Muscle of leg (tissue), 11 donors: Measurements from ENCODE around the gene HAVCR1. TPM values are rescaled to one million over a fixed set of nuclear protein-coding genes. Genes with fewer than 3 reads are reported as not detected.

ENCODE experiments used
- DNase-seq: peaks from one replicate; pipeline ENCODE4 v3.0.0; 2013
- H3K27ac ChIP-seq: one replicate; pipeline ENCODE4 v1.5.1; 2013; ENCODE audit warnings: mild to moderate bottlenecking, low read length, control low read depth
- H3K27me3 ChIP-seq: one replicate; pipeline ENCODE4 v1.6.1; 2013; ENCODE audit warnings: low read length; ENCODE audit not compliant: control insufficient read depth, insufficient read depth
- H3K36me3 ChIP-seq: one replicate; pipeline ENCODE4 v1.6.1; 2013; ENCODE audit warnings: low read length; ENCODE audit not compliant: control insufficient read depth, insufficient read depth
- H3K4me1 ChIP-seq: one replicate; pipeline ENCODE4 v1.6.1; 2013; ENCODE audit warnings: low read length; ENCODE audit not compliant: control insufficient read depth, insufficient read depth
- H3K4me3 ChIP-seq: one replicate; pipeline ENCODE4 v1.5.1; 2013; ENCODE audit warnings: low read length, control low read depth
- H3K9me3 ChIP-seq: replicated peaks from 2 replicates; pipeline ENCODE4 v1.6.1; 2013; ENCODE audit warnings: low read depth, low read length; ENCODE audit not compliant: control insufficient read depth
- WGBS: methylation state at CpG from one replicate; pipeline ENCODE4 v1.1.5; 2013; ENCODE audit warnings: missing lambda C conversion rate; ENCODE audit not compliant: insufficient coverage; 5-methylcytosine and 5-hydroxymethylcytosine counted together
- polyA plus RNA-seq, 8 donors: library from polyadenylated mRNA; unstranded; fragments of 120-200 nt; gene quantifications; one replicate each; pipeline versions ENCODE4 v1.2.1 to v1.2.3, GENCODE V29; 2013; ENCODE audit warnings: inconsistent platforms in 1 of 8, low replicate concordance in 1 of 8; ENCODE audit not compliant: insufficient read length in 8 of 8, insufficient read depth in 1 of 8
- total RNA-seq: library from RNA; stranded (reverse); fragments of 120-200 nt; gene quantifications from one replicate; pipeline ENCODE4 v1.2.4, GENCODE V29; 2013

Gene HAVCR1
- total and polyA plus RNA-seq, 9 donors: 0.04 to 0.94 (median 0.16) TPM; not detected in 4

DNA sequence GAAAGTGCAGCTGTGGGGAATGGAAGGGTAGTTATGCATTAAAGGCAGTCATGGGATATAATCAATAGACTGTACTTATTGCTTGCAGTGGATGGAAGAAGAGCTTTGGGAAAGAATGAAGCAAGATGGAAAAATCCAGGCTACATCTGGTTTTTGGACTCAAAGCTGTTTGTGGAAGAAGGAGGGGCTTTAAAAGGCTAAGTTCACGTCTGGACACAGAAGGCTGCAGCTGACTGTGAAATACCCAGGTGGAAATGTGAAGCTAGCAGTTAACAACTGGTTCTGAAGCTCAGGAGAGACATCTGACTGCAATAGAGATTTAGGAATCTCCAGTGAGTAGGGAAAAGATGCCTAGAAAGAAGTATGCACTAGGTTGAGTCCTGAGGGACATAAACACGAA is 52.7 kb downstream of the HAVCR1 start:
- H3K27ac ChIP-seq: no peak overlapping the region
- H3K4me1 ChIP-seq: no peaks in the 10 kb centered on the region
- DNase-seq: peak; percentile 36
- no peak overlapping the region for H3K4me3 ChIP-seq
- H3K36me3 ChIP-seq: no peaks in the 10 kb centered on the region
- WGBS: 13% methylated on average over 2 of the region's 2 CpGs
- H3K27me3 ChIP-seq: no peaks in the 10 kb centered on the region
- H3K9me3 ChIP-seq: peaks cover 3% of the 10 kb centered on the region

DNA sequence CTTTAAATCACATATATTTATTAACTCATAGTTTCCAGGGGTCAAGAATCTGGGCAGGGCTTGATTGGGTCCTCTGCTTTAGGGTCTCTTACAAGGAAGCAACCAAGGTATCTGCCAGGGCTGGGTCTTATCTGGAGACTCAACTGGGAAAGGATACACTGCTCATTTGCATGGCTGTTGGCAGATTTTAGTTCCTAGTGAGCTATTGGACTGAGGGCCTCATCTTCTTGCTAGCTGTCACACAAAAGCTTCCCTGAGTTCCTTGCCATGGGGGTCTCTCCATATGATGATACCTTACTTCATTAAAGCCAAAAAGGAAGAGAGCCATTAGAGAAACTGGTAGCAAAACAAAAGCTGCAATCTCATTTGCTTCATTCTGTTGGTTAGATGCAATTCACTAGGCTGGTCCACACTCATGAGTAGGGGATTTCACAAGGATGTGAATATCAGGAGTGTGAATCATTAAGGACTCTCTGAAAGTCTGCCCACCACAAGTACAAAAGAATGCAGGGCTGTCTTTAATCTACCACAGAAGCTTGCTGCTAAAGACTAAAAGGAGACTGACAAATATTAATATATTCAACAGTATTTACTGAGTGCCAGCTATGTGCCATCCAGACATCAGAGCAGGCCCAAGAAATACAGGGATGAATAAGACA is 53.9 kb downstream of the HAVCR1 start:
- no peaks in the 10 kb centered on the region for H3K27me3 ChIP-seq
- DNase-seq: no peak
- H3K4me3 ChIP-seq: no peak overlapping the region
- H3K36me3 ChIP-seq: no peaks in the 10 kb centered on the region
- no peaks in the 10 kb centered on the region for H3K4me1 ChIP-seq
- H3K9me3 ChIP-seq: peaks cover 6% of the 10 kb centered on the region
- H3K27ac ChIP-seq: no peak overlapping the region

- peak; percentile 6 for DNase-seq
- WGBS: 100% methylated on average over 3 of the region's 4 CpGs
- Histone ChIP-seq H3K4me3 (no peak overlapping the region), H3K27ac (no peak overlapping the region), H3K4me1 (no peaks in the 10 kb centered on the region), H3K36me3 (no peaks in the 10 kb centered on the region), H3K27me3 (no peaks in the 10 kb centered on the region), H3K9me3 (no peaks in the 10 kb centered on the region)
Measured at GRCh38 chr5:156991714-156992113, 67.2 kb downstream of the HAVCR1 start.

- H3K4me1 ChIP-seq: no peaks in the 10 kb centered on the region
- no peaks in the 10 kb centered on the region for H3K27me3 ChIP-seq
- 84% methylated on average over 5 of the region's 9 CpGs for WGBS
- H3K4me3 ChIP-seq: no peak overlapping the region
- H3K27ac ChIP-seq: no peak overlapping the region
- no peaks in the 10 kb centered on the region for H3K9me3 ChIP-seq
- DNase-seq: no peak
- no peaks in the 10 kb centered on the region for H3K36me3 ChIP-seq
Measured at GRCh38 chr5:156984064-156984463, 74.9 kb downstream of the HAVCR1 start.

GRCh38 chr5:156981481-156981880 is 77.4 kb downstream of the HAVCR1 start:
- no peaks in the 10 kb centered on the region for H3K27me3 ChIP-seq
- no peaks in the 10 kb centered on the region for H3K9me3 ChIP-seq
- peak; percentile 36 for DNase-seq
- H3K27ac ChIP-seq: no peak overlapping the region
- H3K4me3 ChIP-seq: no peak overlapping the region
- no peaks in the 10 kb centered on the region for H3K4me1 ChIP-seq
- no peaks in the 10 kb centered on the region for H3K36me3 ChIP-seq

Other genes starting within 250 kb of the HAVCR1 start
- gene PPP1R2B, start 208.8 kb downstream of the HAVCR1 start, total RNA-seq: 0.09 TPM
- gene PPP1R2B, start 208.8 kb downstream of the HAVCR1 start, polyA plus RNA-seq: under 1 TPM in 5 of 8 donors, not detected in 3; 0.06 to 0.24 (median 0.11) TPM
- 1.9 TPM for gene TIMD4, start 95.9 kb downstream of the HAVCR1 start, total RNA-seq
- gene TIMD4, start 95.9 kb downstream of the HAVCR1 start, polyA plus RNA-seq: 1 to 10 TPM in 7 of 8 donors, under 1 TPM in 1; 0.84 to 4.1 (median 2.2) TPM
- gene HAVCR2, start 49.9 kb upstream of the HAVCR1 start, total RNA-seq: 4.3 TPM
- gene HAVCR2, start 49.9 kb upstream of the HAVCR1 start, polyA plus RNA-seq: 1 to 10 TPM; 1.5 to 4.2 (median 2.0) TPM
- gene MED7, start 83.7 kb upstream of the HAVCR1 start, total RNA-seq: 13.4 TPM
- 10 to 100 TPM in 6 of 8 donors, 1 to 10 TPM in 2; 9.5 to 13.0 (median 12.2) TPM for gene MED7, start 83.7 kb upstream of the HAVCR1 start, polyA plus RNA-seq
- not detected for gene GARIN3, start 107.1 kb upstream of the HAVCR1 start, total RNA-seq
- gene GARIN3, start 107.1 kb upstream of the HAVCR1 start, polyA plus RNA-seq: not detected
- 0.13 TPM for gene ITK, start 121.7 kb upstream of the HAVCR1 start, total RNA-seq
- gene ITK, start 121.7 kb upstream of the HAVCR1 start, polyA plus RNA-seq: under 1 TPM; 0.08 to 0.54 (median 0.21) TPM
- 3.1 TPM for gene CYFIP2, start 207.0 kb upstream of the HAVCR1 start, total RNA-seq
- gene CYFIP2, start 207.0 kb upstream of the HAVCR1 start, polyA plus RNA-seq: 1 to 10 TPM; 3.0 to 7.8 (median 4.4) TPM